K562 (cell line): ENCODE data around the gene COPS6. TPM values are rescaled to one million over a fixed set of nuclear protein-coding genes. Genes with fewer than 3 reads are reported as not detected.
A peak's percentile ranks its signal among the peaks of the same experiment; 100 is the strongest.

Source experiments
- ATAC-seq: fragments of 200-7000 bp; cut with Tn5 transposase; 3 replicates; pipeline ENCODE4 v1.9.1; 2020; ENCODE audit warnings: moderate library complexity
- BruUV-seq: library from RNA; stranded (reverse); fragments of 400-500 nt; replicated peaks from 2 replicates; lab custom pipeline; 2021; lab: Mats Ljungman, UMichigan
- CTCF ChIA-PET: fragments of 300-600 bp; formaldehyde crosslinking; extraction: SDS; loops from one replicate; lab custom pipeline; 2021; ENCODE audit warnings: low intra/inter-chr PET ratio; lab: Yijun Ruan, JAX
- POLR2A ChIA-PET: fragments of 300-600, 350-650 bp; sonication (Branson Sonifier 250); formaldehyde crosslinking; extraction: SDS; loops from one replicate; lab custom pipeline; 2021; ENCODE audit warnings: antibody characterized with exemption, inconsistent platforms; lab: Yijun Ruan, JAX
- DNase-seq, 4 experiments: peaks; one replicate each; pipeline versions ENCODE4 v3.0.0 to v3.0.0-alpha.2; 2011 to 2018; ENCODE audit warnings: low spot score in 3 of 4, mixed read lengths in 3 of 4; ENCODE audit errors: extremely low read depth in 1 of 4
- FAIRE-seq: peaks from 2 replicates; lab custom pipeline; 2011; peaks lifted over from hg19 to GRCh38; lab: Jason Lieb, UNC
- H2AFZ ChIP-seq: 2 replicates; pipeline ENCODE4 v1.6.0; 2011; ENCODE audit warnings: low read depth, low read length, control low read depth, inconsistent platforms
- H3K27ac ChIP-seq: fragments of 200-600 bp; 3 replicates; pipeline ENCODE4 v1.8.0; 2011; ENCODE audit warnings: low read depth, mild to moderate bottlenecking, control low read depth, inconsistent platforms, low read length, moderate library complexity, mixed read lengths; ENCODE audit errors: extremely low read depth
- H3K27me3 ChIP-seq, 2 experiments: fragments of 300-600 bp in 1 of 2; 2 replicates in 1 of 2; 3 replicates in 1 of 2; pipeline versions ENCODE4 v1.6.0 to v1.8.0; 2011; ENCODE audit warnings: inconsistent platforms in 2 of 2, low read length in 2 of 2, mild to moderate bottlenecking in 1 of 2, mixed read lengths in 1 of 2, moderate library complexity in 1 of 2; ENCODE audit not compliant: control insufficient read depth in 2 of 2, insufficient read depth in 2 of 2
- H3K36me3 ChIP-seq: fragments of 300-600 bp; 3 replicates; pipeline ENCODE4 v1.8.0; 2011; ENCODE audit warnings: mild to moderate bottlenecking, low read length, inconsistent platforms; ENCODE audit not compliant: control insufficient read depth, insufficient read depth
- H3K4me1 ChIP-seq, 2 experiments: fragments of 200-600 bp in 1 of 2; replicated peaks in 1 of 2; 2 replicates in 1 of 2; 3 replicates in 1 of 2; pipeline versions ENCODE4 v1.5.1 to v1.8.0; 2011; ENCODE audit warnings: inconsistent platforms in 2 of 2, low read length in 2 of 2, mild to moderate bottlenecking in 1 of 2, mixed read lengths in 1 of 2, moderate library complexity in 1 of 2; ENCODE audit not compliant: control insufficient read depth in 2 of 2, insufficient read depth in 2 of 2
- H3K4me2 ChIP-seq: 2 replicates; pipeline ENCODE4 v1.6.1; 2011; ENCODE audit warnings: low read length, control low read depth, inconsistent platforms, mixed read lengths; ENCODE audit not compliant: insufficient read depth
- H3K4me3 ChIP-seq: fragments of 200-600 bp; sonication (generic), shearing (Covaris generic); 2 replicates; pipeline ENCODE4 v1.5.1; 2016; ENCODE audit warnings: control low read depth, inconsistent platforms
- H3K79me2 ChIP-seq: fragments of 200-600 bp; 3 replicates; pipeline ENCODE4 v1.8.0; 2011; ENCODE audit warnings: low read length, inconsistent platforms; ENCODE audit not compliant: control insufficient read depth, insufficient read depth
- H3K9ac ChIP-seq, 2 experiments: 2 replicates each; pipeline versions ENCODE4 v1.6.0 to v1.6.1; 2011; ENCODE audit warnings: low read depth in 2 of 2, low read length in 2 of 2, control low read depth in 1 of 2, inconsistent platforms in 1 of 2, mild to moderate bottlenecking in 1 of 2, mixed read lengths in 1 of 2; ENCODE audit not compliant: insufficient read depth in 1 of 2
- H3K9me1 ChIP-seq: one replicate; pipeline ENCODE4 v1.6.0; 2011; ENCODE audit warnings: inconsistent platforms, mild to moderate bottlenecking, low read length, moderate library complexity; ENCODE audit not compliant: control insufficient read depth, insufficient read depth
- H3K9me3 ChIP-seq: replicated peaks from 2 replicates; pipeline ENCODE4 v1.5.1; 2011; ENCODE audit warnings: low read depth, low read length, inconsistent platforms; ENCODE audit not compliant: control insufficient read depth, insufficient read depth
- H4K20me1 ChIP-seq: replicated peaks from 2 replicates; pipeline ENCODE4 v1.6.1; 2011; ENCODE audit warnings: low read length, inconsistent platforms, mixed read lengths; ENCODE audit not compliant: control insufficient read depth, insufficient read depth
- HLTF ChIP-seq: fragments of 450-650 bp; IDR thresholded peaks from 2 replicates; pipeline ENCODE4 v1.6.1; 2016
- L3MBTL2 ChIP-seq: fragments of 450-650 bp; IDR thresholded peaks from 2 replicates; pipeline ENCODE4 v1.6.1; 2016; ENCODE audit warnings: mild to moderate bottlenecking, moderate library complexity
- MCM5 ChIP-seq: fragments of 450-650 bp; IDR thresholded peaks from 2 replicates; pipeline ENCODE4 v1.6.1; 2016; ENCODE audit warnings: low read depth
- POLR2G ChIP-seq: fragments of 200-400 bp; formaldehyde crosslinking; IDR thresholded peaks from 2 replicates; pipeline ENCODE4 v1.6.1; 2017; ENCODE audit warnings: low read depth, mild to moderate bottlenecking, antibody characterized with exemption, low read length, moderate library complexity
- SOX6 ChIP-seq: fragments of 450-650 bp; IDR thresholded peaks from 2 replicates; pipeline ENCODE4 v1.6.1; 2014; ENCODE audit warnings: mild to moderate bottlenecking
- ZBTB26 ChIP-seq: fragments of 450-650 bp; formaldehyde crosslinking; IDR thresholded peaks from 2 replicates; pipeline ENCODE4 v1.4.0; 2022; ENCODE audit warnings: missing genetic modification characterization
- ZNF785 ChIP-seq: fragments of 250-450 bp; sonication (Bioruptor Pico); IDR thresholded peaks from 2 replicates; pipeline ENCODE4 v1.4.0; 2020; ENCODE audit warnings: mild to moderate bottlenecking
- WGBS: fragments of 100-300 bp; shearing (Covaris generic); methylation state at CpG from one replicate; pipeline ENCODE4 v1.1.6; 2016; ENCODE audit warnings: low coverage, mixed read lengths; ENCODE audit not compliant: insufficient coverage; ENCODE audit errors: missing lambda C conversion rate; 5-methylcytosine and 5-hydroxymethylcytosine counted together
- in situ Hi-C: fragments of 300-500 bp; cut with MboI; formaldehyde crosslinking; loops from 4 replicates; pipeline ENCODE4 v1.15.0; 2018; ENCODE audit warnings: inconsistent platforms, mixed read lengths
- intact Hi-C: fragments of 100-400 bp; cut with micrococcal nuclease; formaldehyde crosslinking; loops from 2 replicates; pipeline ENCODE4 v1.14.2; 2022
- polyA plus RNA-seq, 8 experiments: library from polyadenylated mRNA; depleted of rRNA in 4 of 8; stranded (reverse) in 5 of 8; unstranded in 3 of 8; fragments of >200 nt; fragmentation: Nextera tagmentation in 2 of 8; fragmentation: Illumina TruSeq in 1 of 8; extraction: Ambion mirVana in 2 of 8; extraction: Trizol in 1 of 8; gene quantifications; 2 replicates each; pipeline versions ENCODE4 v1.2.1 to v1.2.3, GENCODE V29; 2011 to 2014; ENCODE audit warnings: inconsistent platforms in 1 of 8, missing spikeins in 1 of 8
- total RNA-seq, 7 experiments: library from RNA; depleted of rRNA in 6 of 7; stranded (reverse); fragments of >200 nt in 6 of 7; fragmentation: Illumina TruSeq in 2 of 7; extraction: Trizol in 2 of 7; gene quantifications; 2 replicates each; pipeline versions ENCODE4 v1.2.1 to v1.2.3, GENCODE V29; 2011 to 2021; ENCODE audit warnings: low replicate concordance in 1 of 7

The COPS6 gene
- total and polyA plus RNA-seq, 9 of the 15 experiments (the other 6 are each of a cell fraction or from before 2014, with no cell fraction given): 63.0 to 331 (median 168) TPM

GRCh38 chr7:100107125-100107737, 18.5 kb downstream of the COPS6 start:
- TF ChIP-seq HLTF (no peak), ZBTB26 (CRISPR knock-in tag) (no peak), MCM5 (no peak), SOX6 (no peak), ZNF785 (CRISPR knock-in tag) (no peak), L3MBTL2 (no peak), POLR2G (peak; percentile 51)
- POLR2A ChIA-PET: no interaction called here
- Histone ChIP-seq H3K9me1 (peaks cover 3% of the 10 kb centered on the region), H3K9ac (peak overlapping the region in 1 of 2 experiments; percentile 65; a peak in 1 of 4 replicates), H2AFZ (no peak overlapping the region), H3K36me3 (peaks cover 77% of the 10 kb centered on the region; the same call in 2 of the 3 replicates), H3K4me3 (no peak overlapping the region), H3K9me3 (no peaks in the 10 kb centered on the region), H3K27ac (no peak overlapping the region), H3K79me2 (peaks cover 6% of the 10 kb centered on the region; the same call in 2 of the 3 replicates), H3K4me2 (no peak overlapping the region), H3K27me3 (no peaks in the 10 kb centered on the region), H4K20me1 (no peaks in the 10 kb centered on the region), H3K4me1 (peaks cover 7 to 46% of the 10 kb centered on the region in 2 experiments; a peak in 4 of 5 replicates)
- ATAC-seq: no peak
- in situ Hi-C loops (no loop called here), intact Hi-C loops (no loop called here)
- CTCF ChIA-PET: no interaction called here
- TSS peak; percentile 88 for BruUV-seq
- FAIRE-seq: no peak
- WGBS: 90% methylated on average over 25 of the region's 25 CpGs
- peak in 1 of 4 experiments; percentile 11 for DNase-seq
